GM12878 (cell line): ENCODE results near the gene RAD51B. TPM values are rescaled to one million over a fixed set of nuclear protein-coding genes. Genes with fewer than 3 reads are reported as not detected.

Source experiments
- HDAC6 ChIP-seq: fragments of 200-600 bp; sonication (generic); IDR thresholded peaks from one replicate; pipeline ENCODE4 v1.8.0; 2017; ENCODE audit warnings: antibody characterized with exemption; ENCODE audit not compliant: unreplicated experiment
- MAX ChIP-seq: IDR thresholded peaks from 2 replicates; pipeline ENCODE4 v1.6.1; 2012; ENCODE audit warnings: low read depth, low read length, improper control_type of control experiment
- NBN ChIP-seq: fragments of 450-650 bp; IDR thresholded peaks from 2 replicates; pipeline ENCODE4 v1.6.1; 2016
- NFXL1 ChIP-seq: fragments of 450-650 bp; IDR thresholded peaks from 2 replicates; pipeline ENCODE4 v1.6.1; 2017; ENCODE audit warnings: antibody characterized with exemption, mild to moderate bottlenecking, borderline replicate concordance
- NFYA ChIP-seq: IDR thresholded peaks from 2 replicates; pipeline ENCODE4 v1.6.1; 2011; ENCODE audit warnings: low read depth, mild to moderate bottlenecking, low read length, improper control_type of control experiment, borderline replicate concordance
- RUNX3 ChIP-seq: IDR thresholded peaks from 2 replicates; pipeline ENCODE4 v1.6.1; 2012; ENCODE audit warnings: low read length, inconsistent platforms
- SMAD1 ChIP-seq: fragments of 450-650 bp; IDR thresholded peaks from 2 replicates; pipeline ENCODE4 v1.6.1; 2018; ENCODE audit warnings: mild to moderate bottlenecking, low read depth; ENCODE audit not compliant: partially characterized antibody
- SREBF1 ChIP-seq: IDR thresholded peaks from 2 replicates; pipeline ENCODE4 v1.6.1; 2012; ENCODE audit warnings: mild to moderate bottlenecking, low read length
- TCF3 ChIP-seq: IDR thresholded peaks from 2 replicates; pipeline ENCODE4 v1.6.1; 2012; ENCODE audit warnings: low read depth, mild to moderate bottlenecking, low read length, borderline replicate concordance; ENCODE audit not compliant: insufficient read depth
- ZNF592 ChIP-seq: fragments of 450-650 bp; IDR thresholded peaks from 2 replicates; pipeline ENCODE4 v1.6.1; 2017; ENCODE audit warnings: mild to moderate bottlenecking, moderate library complexity
- polyA plus RNA-seq, 11 experiments: library from polyadenylated mRNA; depleted of rRNA in 4 of 11; unstranded in 6 of 11; stranded (reverse) in 5 of 11; fragments of >200 nt; fragmentation: Nextera tagmentation in 4 of 11; fragmentation: Illumina TruSeq in 1 of 11; extraction: Ambion mirVana in 4 of 11; extraction: Trizol in 1 of 11; gene quantifications; 1 replicate in 1 of 11; 2 replicates in 10 of 11; pipeline versions ENCODE4 v1.2.1 to v1.2.3, GENCODE V29; 2011 to 2016; ENCODE audit warnings: inconsistent platforms in 2 of 11, missing spikeins in 2 of 11, low read depth in 1 of 11
- total RNA-seq, 4 experiments: library from RNA; depleted of rRNA in 3 of 4; stranded (reverse); fragments of >200 nt in 3 of 4; fragmentation: Illumina TruSeq in 1 of 4; extraction: Trizol in 1 of 4; gene quantifications; 2 replicates each; pipeline versions ENCODE4 v1.2.1 to v1.2.3, GENCODE V29; 2013 to 2021

Gene RAD51B
- total and polyA plus RNA-seq, 10 of the 15 experiments (the other 5 are each of a cell fraction or from before 2014, with no cell fraction given), result 9.8 to 26.8 (median 21.3) TPM

GRCh38 chr14:68333262-68333661 is 513.7 kb downstream of the RAD51B start (continued):
- no peak for TF ChIP-seq ZNF592
- TF ChIP-seq HDAC6, result no peak
- TF ChIP-seq TCF3, result no peak
- TF ChIP-seq NFYA, result no peak
- no peak for TF ChIP-seq SMAD1
- TF ChIP-seq SREBF1, result no peak
- TF ChIP-seq RUNX3, result 0 out of 2 replicates have a peak, but pooled peaks have one; percentile 11
- no peak for TF ChIP-seq NFXL1
- no peak for TF ChIP-seq MAX
- 0 out of 2 replicates have a peak, but pooled peaks have one; percentile 35 for TF ChIP-seq NBN
